NOMO-1 treated with dmso at 0.1 percent for 144 hours (cell line): ENCODE measurements around the gene SERPINB10.
A peak's percentile ranks its signal among the peaks of the same experiment; 100 is the strongest.

Experiments
- DNase-seq: peaks from one replicate; lab custom pipeline; 2025; ENCODE audit not compliant: unreplicated experiment; lab: John Stamatoyannopoulos, UW

Gene SERPINB10

GRCh38 chr18:63979409-63979920, 71.7 kb downstream of the SERPINB10 start:
- DNase-seq: no peak

- DNase-seq: no peak
These were observed 72.3 kb downstream of the SERPINB10 start for GRCh38 chr18:63980027-63980426.

GRCh38 chr18:63980896-63981460, 73.2 kb downstream of the SERPINB10 start:
- DNase-seq: peak; percentile 85

- DNase-seq: no peak
These were observed 74.0 kb downstream of the SERPINB10 start for GRCh38 chr18:63981719-63982118.

GRCh38 chr18:63982361-63982760, 74.6 kb downstream of the SERPINB10 start:
- no peak for DNase-seq
